ENCODE results near the gene NAALADL2.

Gene NAALADL2

DNA sequence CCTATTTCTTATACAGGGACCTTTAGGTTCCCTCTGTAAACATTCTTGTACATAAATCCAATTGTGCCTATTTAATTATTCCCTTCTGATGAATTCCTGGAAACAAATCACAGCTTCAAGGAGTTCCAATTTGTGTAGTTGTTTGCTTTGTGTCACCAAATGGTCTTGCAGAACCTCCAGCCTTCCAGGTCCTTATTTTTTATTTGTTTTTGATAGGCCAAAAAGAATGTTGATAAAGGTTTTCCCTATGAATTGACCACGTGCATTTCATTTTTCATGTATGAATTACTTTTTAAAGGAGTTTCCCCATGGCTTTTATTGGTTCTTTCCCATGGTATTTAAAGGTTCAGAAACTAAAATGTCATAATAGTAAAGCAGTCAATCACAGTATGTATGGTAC, 243.0 kb downstream of the NAALADL2 start:
- TF ChIP-seq, protein P1, sequence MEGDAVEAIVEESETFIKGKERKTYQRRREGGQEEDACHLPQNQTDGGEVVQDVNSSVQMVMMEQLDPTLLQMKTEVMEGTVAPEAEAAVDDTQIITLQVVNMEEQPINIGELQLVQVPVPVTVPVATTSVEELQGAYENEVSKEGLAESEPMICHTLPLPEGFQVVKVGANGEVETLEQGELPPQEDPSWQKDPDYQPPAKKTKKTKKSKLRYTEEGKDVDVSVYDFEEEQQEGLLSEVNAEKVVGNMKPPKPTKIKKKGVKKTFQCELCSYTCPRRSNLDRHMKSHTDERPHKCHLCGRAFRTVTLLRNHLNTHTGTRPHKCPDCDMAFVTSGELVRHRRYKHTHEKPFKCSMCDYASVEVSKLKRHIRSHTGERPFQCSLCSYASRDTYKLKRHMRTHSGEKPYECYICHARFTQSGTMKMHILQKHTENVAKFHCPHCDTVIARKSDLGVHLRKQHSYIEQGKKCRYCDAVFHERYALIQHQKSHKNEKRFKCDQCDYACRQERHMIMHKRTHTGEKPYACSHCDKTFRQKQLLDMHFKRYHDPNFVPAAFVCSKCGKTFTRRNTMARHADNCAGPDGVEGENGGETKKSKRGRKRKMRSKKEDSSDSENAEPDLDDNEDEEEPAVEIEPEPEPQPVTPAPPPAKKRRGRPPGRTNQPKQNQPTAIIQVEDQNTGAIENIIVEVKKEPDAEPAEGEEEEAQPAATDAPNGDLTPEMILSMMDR (conservative IDR thresholded peaks at IDR 0.05; ENCODE audit: low read depth, low read length): no peak
- no peak for DNase-seq (ENCODE audit: low read depth)
- no peak overlapping the region for H3K4me3 ChIP-seq (ENCODE audit: low read length)

DNA sequence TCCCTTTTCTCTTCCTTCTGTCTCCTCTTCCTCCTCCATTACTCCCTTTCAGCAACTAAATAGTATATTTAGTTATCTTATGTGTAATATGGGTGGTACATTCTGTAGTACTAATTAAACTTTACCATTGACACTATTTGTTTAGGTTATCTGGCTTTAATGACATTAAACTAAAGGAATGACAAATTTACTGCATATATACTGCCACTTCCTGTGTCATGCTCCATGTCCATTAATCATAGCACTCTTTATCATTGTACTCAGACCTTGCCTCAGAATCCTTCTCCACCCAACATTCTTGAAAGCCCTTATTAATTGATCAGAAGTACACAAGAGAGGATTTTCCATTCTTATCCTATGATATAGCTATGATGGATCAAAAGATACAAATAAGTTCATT, 244.2 kb downstream of the NAALADL2 start:
- TF ChIP-seq, protein P1 (conservative IDR thresholded peaks at IDR 0.05; ENCODE audit: low read depth, low read length): no peak
- DNase-seq (ENCODE audit: low read depth): no peak
- H3K4me3 ChIP-seq (ENCODE audit: low read length): no peak overlapping the region

DNA sequence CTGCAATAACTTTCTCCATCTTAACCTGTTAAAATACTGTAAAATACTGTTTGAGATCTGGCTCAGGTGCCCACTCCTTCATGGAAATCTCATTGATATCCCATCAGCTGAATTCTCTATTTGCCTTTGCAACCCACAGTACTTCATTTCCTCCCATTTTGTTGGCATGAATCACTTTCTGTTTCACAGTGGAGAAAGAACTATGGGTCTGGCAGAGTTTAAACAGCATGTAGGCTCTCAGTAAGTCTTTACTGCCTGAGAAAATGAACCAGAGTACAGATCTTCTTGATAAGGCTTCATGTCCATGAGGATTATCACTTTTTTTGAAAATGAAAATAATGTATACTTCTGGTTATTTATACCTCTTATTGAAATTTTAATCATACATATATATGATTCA, 245.9 kb downstream of the NAALADL2 start:
- no peak for DNase-seq (ENCODE audit: low read depth)
- H3K4me3 ChIP-seq (ENCODE audit: low read length): no peak overlapping the region
- TF ChIP-seq, protein P1 (conservative IDR thresholded peaks at IDR 0.05; ENCODE audit: low read depth, low read length): no peak

DNA sequence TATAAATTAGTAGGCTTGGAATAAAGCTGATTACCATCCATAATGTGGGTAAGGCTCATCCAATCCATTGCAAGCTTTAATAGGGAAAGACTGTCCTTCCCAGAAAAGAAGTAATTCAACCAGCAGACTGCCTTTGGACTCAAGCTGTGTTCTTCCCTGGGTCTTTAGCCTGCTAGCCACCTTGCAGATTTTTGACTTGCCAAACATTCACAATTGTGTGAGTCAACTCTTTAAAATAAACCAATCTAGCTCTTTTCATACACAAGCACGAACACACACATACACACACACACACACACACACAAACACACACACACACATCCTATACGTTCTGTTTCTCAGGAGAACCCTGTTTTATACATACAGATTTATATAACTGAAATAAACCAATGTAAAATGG, 248.1 kb downstream of the NAALADL2 start:
- no peak overlapping the region for H3K4me3 ChIP-seq (ENCODE audit: low read length)
- DNase-seq (ENCODE audit: low read depth): no peak
- TF ChIP-seq, protein P1 (conservative IDR thresholded peaks at IDR 0.05; ENCODE audit: low read depth, low read length): no peak

DNA sequence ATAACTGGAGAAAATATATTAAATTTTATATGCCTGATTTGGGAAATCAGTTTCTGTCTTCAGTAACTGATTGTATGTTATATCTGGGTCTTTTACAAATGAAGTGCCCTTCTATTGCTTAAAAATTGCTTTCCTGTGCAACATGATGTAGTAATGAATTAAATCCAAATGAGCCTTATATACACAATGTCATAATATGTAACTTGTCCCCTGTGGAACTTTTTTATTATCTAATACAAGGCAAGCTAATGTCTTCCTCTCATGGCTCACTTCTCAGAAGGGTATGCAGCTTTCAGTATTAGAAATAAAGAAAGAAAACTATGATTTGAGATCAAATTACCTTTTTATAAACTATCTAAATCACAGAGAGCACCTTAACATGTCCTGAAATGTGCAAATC, 248.9 kb downstream of the NAALADL2 start:
- TF ChIP-seq, protein P1 (conservative IDR thresholded peaks at IDR 0.05; ENCODE audit: low read depth, low read length): no peak
- no peak for DNase-seq (ENCODE audit: low read depth)
- H3K4me3 ChIP-seq (ENCODE audit: low read length): no peak overlapping the region

DNA sequence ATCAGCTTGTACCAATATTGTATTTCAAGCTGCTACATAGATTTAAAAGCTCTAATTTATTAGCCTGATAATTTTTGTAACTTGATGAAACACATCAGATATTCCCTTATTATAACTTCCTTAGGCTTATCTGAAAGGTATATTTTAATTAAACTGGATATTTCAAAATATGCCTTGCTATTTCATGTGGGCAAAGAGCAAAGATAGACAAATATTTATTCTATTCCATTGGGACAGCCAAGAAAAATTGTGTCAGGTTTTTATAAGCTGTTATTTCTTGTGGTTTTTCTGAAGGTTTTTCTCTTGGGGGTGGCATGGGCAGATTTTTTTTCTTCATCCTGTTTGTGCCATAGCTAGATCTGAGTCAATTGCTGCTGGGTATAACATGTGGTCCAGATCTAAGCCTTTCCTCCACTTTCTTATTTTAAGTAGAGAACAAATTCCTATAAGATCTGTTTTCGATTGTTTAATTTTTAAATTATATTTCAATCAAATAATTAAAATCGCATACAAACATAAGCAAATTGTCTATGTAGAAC, 249.5 kb downstream of the NAALADL2 start:
- TF ChIP-seq, protein P1 (conservative IDR thresholded peaks at IDR 0.05; ENCODE audit: low read depth, low read length): no peak
- no peak overlapping the region for H3K4me3 ChIP-seq (ENCODE audit: low read length)
- no peak for DNase-seq (ENCODE audit: low read depth)

DNA sequence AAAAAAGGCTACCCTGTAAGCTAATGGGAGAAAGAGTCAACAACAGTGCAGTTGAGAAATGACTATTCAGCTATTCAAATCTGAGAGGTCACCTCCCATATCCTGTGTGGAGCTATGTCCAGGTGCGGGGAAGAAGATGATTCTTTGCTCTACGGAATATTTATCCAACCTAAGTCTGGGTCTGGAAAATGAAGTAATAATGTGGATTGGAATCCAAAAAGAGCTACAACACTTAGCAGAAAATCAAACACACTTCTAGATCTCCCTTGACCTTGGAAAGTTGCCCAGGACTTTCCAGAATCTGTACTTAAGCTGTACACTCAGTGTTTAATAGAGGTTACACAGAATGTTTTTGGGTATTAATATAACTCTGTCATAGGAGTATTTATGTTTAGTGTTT, 251.9 kb downstream of the NAALADL2 start:
- H3K4me3 ChIP-seq (ENCODE audit: low read length): no peak overlapping the region
- peak; percentile 41 for DNase-seq (ENCODE audit: low read depth)
- TF ChIP-seq, protein P1 (conservative IDR thresholded peaks at IDR 0.05; ENCODE audit: low read depth, low read length): no peak

All from retinal pigment epithelial cell (primary cell).